HCT116 (cell line): Measurements from ENCODE around the gene PRDM8. TPM values are rescaled to one million over a fixed set of nuclear protein-coding genes. Genes with fewer than 3 reads are reported as not detected.

ENCODE experiments used
- ATAC-seq: fragments of 200-7000 bp; cut with Tn5 transposase; 2 replicates; pipeline ENCODE4 v1.9.1; 2020; ENCODE audit warnings: mild to moderate bottlenecking, moderate library complexity
- BruUV-seq: library from RNA; stranded (reverse); fragments of 400-500 nt; replicated peaks from 2 replicates; lab custom pipeline; 2021; lab: Mats Ljungman, UMichigan
- CTCF ChIA-PET: fragments of 300-600 bp; sonication (Branson Sonifier 250); formaldehyde crosslinking; loops from one replicate; lab custom pipeline; 2021; ENCODE audit warnings: antibody characterized with exemption; lab: Charles Lee
- POLR2A ChIA-PET: fragments of 300-600, 350-600 bp; sonication (Branson Sonifier 250); formaldehyde crosslinking; loops from one replicate; lab custom pipeline; 2021; ENCODE audit warnings: antibody characterized with exemption; lab: Charles Lee
- RAD21 ChIA-PET, 2 experiments: fragments of 300-600 bp; sonication (Branson Sonifier 250); formaldehyde crosslinking; loops; one replicate each; lab custom pipeline; 2023; ENCODE audit warnings: low total read pairs in 2 of 2; ENCODE audit not compliant: uncharacterized antibody in 2 of 2, unreplicated experiment in 2 of 2, low non-redundant PET in 1 of 2; lab: Charles Lee
- DNase-seq: peaks from one replicate; pipeline ENCODE4 v3.0.0-alpha.2; 2010; ENCODE audit warnings: low read depth, low spot score
- H2AFZ ChIP-seq: fragments of 200-600 bp; shearing (Covaris generic), sonication (generic); 2 replicates; pipeline ENCODE4 v1.6.1; 2017; ENCODE audit warnings: low read depth, mixed run types, mixed read lengths, antibody characterized with exemption, low read length; ENCODE audit not compliant: poor library complexity, severe bottlenecking
- H3K27ac ChIP-seq: 2 replicates; pipeline ENCODE4 v1.5.1; 2012; ENCODE audit warnings: low read depth, low read length
- H3K27me3 ChIP-seq: fragments of 200-600 bp; sonication (generic); 2 replicates; pipeline ENCODE4 v1.6.1; 2016; ENCODE audit warnings: mixed run types, low read length, mixed read lengths; ENCODE audit not compliant: insufficient read depth
- H3K36me3 ChIP-seq, 2 experiments: fragments of 200-500 bp in 1 of 2; fragments of 200-600 bp in 1 of 2; sonication (Bioruptor generic) in 1 of 2; sonication (generic) in 1 of 2; 2 replicates each; pipeline versions ENCODE4 v1.5.1 to v1.6.1; 2014 to 2016; ENCODE audit warnings: low read length in 2 of 2, inconsistent platforms in 1 of 2, mixed read lengths in 1 of 2, mixed run types in 1 of 2; ENCODE audit not compliant: insufficient read depth in 2 of 2, control insufficient read depth in 1 of 2
- H3K4me1 ChIP-seq, 2 experiments: fragments of 200-600 bp in 1 of 2; sonication (generic) in 1 of 2; 2 replicates each; pipeline versions ENCODE4 v1.5.1 to v1.6.1; 2012 to 2017; ENCODE audit warnings: low read length in 2 of 2, inconsistent platforms in 1 of 2, mild to moderate bottlenecking in 1 of 2, mixed read lengths in 1 of 2, mixed run types in 1 of 2, moderate library complexity in 1 of 2; ENCODE audit not compliant: insufficient read depth in 2 of 2, control insufficient read depth in 1 of 2
- H3K4me2 ChIP-seq: fragments of 200-600 bp; sonication (generic); 2 replicates; pipeline ENCODE4 v1.6.1; 2017; ENCODE audit warnings: mixed run types, low read length, mixed read lengths
- H3K4me3 ChIP-seq, 2 experiments: fragments of 200-600 bp in 1 of 2; sonication (generic) in 1 of 2; replicated peaks in 1 of 2; 2 replicates each; pipeline ENCODE4 v1.5.1; 2011 to 2016; ENCODE audit warnings: low read length in 2 of 2, control low read depth in 1 of 2, low read depth in 1 of 2, mild to moderate bottlenecking in 1 of 2, mixed read lengths in 1 of 2, mixed run types in 1 of 2
- H3K79me2 ChIP-seq: fragments of 200-600 bp; sonication (generic); 2 replicates; pipeline ENCODE4 v1.6.1; 2017; ENCODE audit warnings: mild to moderate bottlenecking, mixed run types, low read length, moderate library complexity, mixed read lengths; ENCODE audit not compliant: insufficient read depth
- H3K9ac ChIP-seq: fragments of 200-600 bp; sonication (generic); 2 replicates; pipeline ENCODE4 v1.6.1; 2016; ENCODE audit warnings: low read length, mixed read lengths
- H3K9me2 ChIP-seq: fragments of 200-600 bp; sonication (generic), shearing (Covaris generic); 2 replicates; pipeline ENCODE4 v1.6.1; 2017; ENCODE audit warnings: mixed run types, mild to moderate bottlenecking, moderate library complexity; ENCODE audit not compliant: insufficient read depth
- H3K9me3 ChIP-seq, 2 experiments: fragments of 200-500 bp in 1 of 2; fragments of 200-600 bp in 1 of 2; sonication (Bioruptor generic) in 1 of 2; sonication (generic) in 1 of 2; 2 replicates each; pipeline ENCODE4 v1.6.1; 2014 to 2017; ENCODE audit warnings: low read length in 2 of 2, mixed read lengths in 2 of 2, inconsistent platforms in 1 of 2, low read depth in 1 of 2, mild to moderate bottlenecking in 1 of 2, mixed run types in 1 of 2, moderate library complexity in 1 of 2; ENCODE audit not compliant: control insufficient read depth in 1 of 2, insufficient read depth in 1 of 2
- H4K20me1 ChIP-seq: fragments of 200-600 bp; sonication (generic), shearing (Covaris generic); 2 replicates; pipeline ENCODE4 v1.6.1; 2017; ENCODE audit warnings: mixed run types, mild to moderate bottlenecking, moderate library complexity; ENCODE audit not compliant: insufficient read depth
- CEBPB ChIP-seq: IDR thresholded peaks from 2 replicates; pipeline ENCODE4 v1.6.1; 2012; ENCODE audit warnings: low read depth
- EGR1 ChIP-seq: IDR thresholded peaks from 2 replicates; pipeline ENCODE4 v1.6.1; 2012; ENCODE audit warnings: low read depth
- ELF1 ChIP-seq: IDR thresholded peaks from 2 replicates; pipeline ENCODE4 v1.6.1; 2012; ENCODE audit warnings: low read depth, borderline replicate concordance
- EZH2 ChIP-seq: fragments of 200-600 bp; sonication (generic); IDR thresholded peaks from 2 replicates; pipeline ENCODE4 v1.6.1; 2017; ENCODE audit warnings: antibody characterized with exemption, mixed run types
- EZH2phosphoT487 ChIP-seq: fragments of 200-600 bp; IDR thresholded peaks from 2 replicates; pipeline ENCODE4 v1.6.1; 2018; ENCODE audit warnings: antibody characterized with exemption, borderline replicate concordance
- JUND ChIP-seq: IDR thresholded peaks from 2 replicates; pipeline ENCODE4 v1.6.1; 2012
- MAX ChIP-seq: IDR thresholded peaks from 2 replicates; pipeline ENCODE4 v1.6.1; 2012
- POLR2A ChIP-seq: IDR thresholded peaks from 2 replicates; pipeline ENCODE4 v1.7.0; 2011; ENCODE audit warnings: borderline replicate concordance; ENCODE audit not compliant: insufficient read depth, insufficient read length; ENCODE audit errors: extremely low read depth
- SP1 ChIP-seq: IDR thresholded peaks from 2 replicates; pipeline ENCODE4 v1.6.1; 2012; ENCODE audit warnings: low read depth
- TCF7L2 ChIP-seq: IDR thresholded peaks from 2 replicates; pipeline ENCODE4 v1.7.0; 2011; ENCODE audit warnings: borderline replicate concordance, inconsistent platforms; ENCODE audit not compliant: insufficient read depth, insufficient read length; ENCODE audit errors: extremely low read depth
- YY1 ChIP-seq: IDR thresholded peaks from 2 replicates; pipeline ENCODE4 v1.6.1; 2011; ENCODE audit warnings: low read length, low read depth, moderate library complexity, mild to moderate bottlenecking; ENCODE audit not compliant: insufficient replicate concordance; ENCODE audit errors: extremely low read depth
- ZBTB33 ChIP-seq: IDR thresholded peaks from 2 replicates; pipeline ENCODE4 v1.6.1; 2011; ENCODE audit warnings: mild to moderate bottlenecking, low read length, moderate library complexity; ENCODE audit not compliant: insufficient replicate concordance; ENCODE audit errors: extremely low read depth
- intact Hi-C: fragments of 100-400 bp; cut with micrococcal nuclease; formaldehyde crosslinking; loops from 2 replicates; pipeline ENCODE4 v1.10.0; 2022
- total RNA-seq: library from RNA; stranded (reverse); gene quantifications from one replicate; pipeline ENCODE4 v1.2.1, GENCODE V29; 2021; ENCODE audit not compliant: unreplicated experiment
- TF ChIP-seq, protein P1 (sequence below): IDR thresholded peaks from 2 replicates; pipeline ENCODE4 v1.6.1; 2012

Gene PRDM8
- total RNA-seq, 1 experiment from 2014 or later, result 1.4 TPM

DNA sequence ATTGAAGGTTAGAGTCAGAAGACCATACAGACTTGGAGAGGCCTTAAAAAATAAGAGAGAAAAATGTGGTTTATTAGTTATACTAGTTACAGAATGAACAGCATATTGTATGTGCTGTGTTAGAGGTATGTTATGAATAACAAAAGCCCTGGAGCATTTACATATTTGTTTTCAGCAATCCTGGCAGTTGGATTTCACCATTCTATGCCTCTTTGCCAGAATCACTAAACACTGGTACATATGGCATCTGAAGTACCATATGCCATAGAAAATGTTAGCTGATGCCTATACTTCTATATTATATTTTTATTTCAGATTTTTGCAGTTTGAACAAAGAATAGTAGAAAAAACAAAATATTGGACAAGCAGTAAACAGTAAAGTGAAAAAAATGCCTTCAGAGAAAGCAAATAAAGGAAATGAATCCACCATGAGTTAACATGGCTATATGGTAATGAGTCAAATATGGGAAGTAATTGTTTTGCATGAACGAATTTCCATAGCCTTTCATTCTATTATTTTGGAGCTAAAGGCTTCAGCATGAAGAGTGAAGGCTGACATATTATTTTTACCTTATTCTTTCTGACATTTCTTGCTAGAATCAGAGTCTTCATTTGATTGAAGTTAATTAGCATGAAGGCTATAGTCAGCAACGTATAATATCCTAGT is 41.9 kb upstream of the PRDM8 start:
- ChIA-PET POLR2A (no interaction called here), CTCF (no interaction called here), RAD21 (no interaction called here)
- no peaks in the 10 kb centered on the region for H3K27me3 ChIP-seq
- H3K4me1 ChIP-seq, result no peaks in the 10 kb centered on the region
- no TSS peak for BruUV-seq
- no peak overlapping the region for H3K27ac ChIP-seq
- TF ChIP-seq TCF7L2 (no peak), POLR2A (no peak), EZH2 (no peak), ELF1 (no peak), EGR1 (no peak), ZBTB33 (no peak), EZH2phosphoT487 (no peak), JUND (no peak), MAX (no peak), CEBPB (no peak), SP1 (no peak), YY1 (no peak)
- TF ChIP-seq, protein P1, sequence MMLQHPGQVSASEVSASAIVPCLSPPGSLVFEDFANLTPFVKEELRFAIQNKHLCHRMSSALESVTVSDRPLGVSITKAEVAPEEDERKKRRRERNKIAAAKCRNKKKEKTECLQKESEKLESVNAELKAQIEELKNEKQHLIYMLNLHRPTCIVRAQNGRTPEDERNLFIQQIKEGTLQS, result no peak
- no peak for DNase-seq
- H2AFZ ChIP-seq, result no peak overlapping the region
- H3K9me3 ChIP-seq, result no peaks in the 10 kb centered on the region
- no peaks in the 10 kb centered on the region for H3K9me2 ChIP-seq
- H3K79me2 ChIP-seq, result no peaks in the 10 kb centered on the region
- H3K36me3 ChIP-seq, result no peaks in the 10 kb centered on the region
- H4K20me1 ChIP-seq, result no peaks in the 10 kb centered on the region
- no peak overlapping the region for H3K4me3 ChIP-seq
- H3K9ac ChIP-seq, result no peak overlapping the region
- intact Hi-C loops, result no loop called here
- no peak for ATAC-seq
- no peak overlapping the region for H3K4me2 ChIP-seq
